Measurements from ENCODE around the gene PDPK1.

DNA sequence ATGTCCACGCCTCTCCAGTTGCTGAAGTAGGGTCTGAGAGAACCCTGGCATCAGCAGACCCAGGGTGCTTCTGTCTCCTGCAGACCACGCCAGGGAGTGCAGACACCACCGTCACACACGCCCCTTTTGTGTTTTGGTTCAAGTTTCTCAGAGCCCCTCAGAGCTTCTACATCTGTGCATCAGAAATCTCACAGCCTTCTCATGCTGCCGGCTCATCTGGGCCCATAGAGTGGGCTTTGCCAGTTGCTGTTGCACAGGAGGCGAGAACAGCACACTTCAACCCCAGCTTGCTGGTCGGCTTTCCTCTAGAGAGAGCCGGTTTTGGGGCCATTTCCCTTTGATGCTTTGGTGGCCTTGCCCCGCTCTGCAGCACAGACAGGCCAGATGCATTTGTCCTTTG lies 60.9 kb downstream of the PDPK1 start:
- TF ChIP-seq, protein P1, sequence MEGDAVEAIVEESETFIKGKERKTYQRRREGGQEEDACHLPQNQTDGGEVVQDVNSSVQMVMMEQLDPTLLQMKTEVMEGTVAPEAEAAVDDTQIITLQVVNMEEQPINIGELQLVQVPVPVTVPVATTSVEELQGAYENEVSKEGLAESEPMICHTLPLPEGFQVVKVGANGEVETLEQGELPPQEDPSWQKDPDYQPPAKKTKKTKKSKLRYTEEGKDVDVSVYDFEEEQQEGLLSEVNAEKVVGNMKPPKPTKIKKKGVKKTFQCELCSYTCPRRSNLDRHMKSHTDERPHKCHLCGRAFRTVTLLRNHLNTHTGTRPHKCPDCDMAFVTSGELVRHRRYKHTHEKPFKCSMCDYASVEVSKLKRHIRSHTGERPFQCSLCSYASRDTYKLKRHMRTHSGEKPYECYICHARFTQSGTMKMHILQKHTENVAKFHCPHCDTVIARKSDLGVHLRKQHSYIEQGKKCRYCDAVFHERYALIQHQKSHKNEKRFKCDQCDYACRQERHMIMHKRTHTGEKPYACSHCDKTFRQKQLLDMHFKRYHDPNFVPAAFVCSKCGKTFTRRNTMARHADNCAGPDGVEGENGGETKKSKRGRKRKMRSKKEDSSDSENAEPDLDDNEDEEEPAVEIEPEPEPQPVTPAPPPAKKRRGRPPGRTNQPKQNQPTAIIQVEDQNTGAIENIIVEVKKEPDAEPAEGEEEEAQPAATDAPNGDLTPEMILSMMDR (IDR thresholded peaks at IDR 0.05): no peak
- TF ChIP-seq ZFX (IDR thresholded peaks at IDR 0.05; ENCODE audit: borderline replicate concordance): no peak
